OCI-LY1 (cell line): Measurements from ENCODE around the gene TBC1D16.

Source experiments
- H2AFZ ChIP-seq: fragments of 200-600 bp; sonication (generic), shearing (Covaris generic); 2 replicates; pipeline ENCODE4 v1.6.0; 2014; ENCODE audit warnings: antibody characterized with exemption, mild to moderate bottlenecking, low read length
- H3F3A ChIP-seq: fragments of 200-600 bp; sonication (generic), shearing (Covaris generic); 2 replicates; pipeline ENCODE4 v1.6.0; 2014; ENCODE audit warnings: mild to moderate bottlenecking, antibody characterized with exemption, low read length, moderate library complexity; ENCODE audit not compliant: insufficient read depth
- H3K27ac ChIP-seq: fragments of 200-600 bp; sonication (generic); 2 replicates; pipeline ENCODE4 v1.5.1; 2014; ENCODE audit warnings: low read length, mixed run types, mild to moderate bottlenecking, low read depth; ENCODE audit not compliant: poor library complexity, severe bottlenecking
- H3K27me3 ChIP-seq: fragments of 200-600 bp; sonication (generic); 2 replicates; pipeline ENCODE4 v1.6.0; 2014; ENCODE audit warnings: antibody characterized with exemption, mild to moderate bottlenecking, low read length, moderate library complexity; ENCODE audit not compliant: insufficient read depth
- H3K36me3 ChIP-seq: fragments of 200-600 bp; sonication (generic); 2 replicates; pipeline ENCODE4 v1.6.1; 2014; ENCODE audit warnings: mild to moderate bottlenecking, antibody characterized with exemption, low read length, moderate library complexity, mixed read lengths; ENCODE audit not compliant: insufficient read depth
- H3K4me1 ChIP-seq: fragments of 200-600 bp; sonication (generic); 2 replicates; pipeline ENCODE4 v1.5.1; 2014; ENCODE audit warnings: mild to moderate bottlenecking, low read length, moderate library complexity; ENCODE audit not compliant: insufficient read depth, severe bottlenecking
- H3K4me2 ChIP-seq: fragments of 200-600 bp; sonication (generic), shearing (Covaris generic); 2 replicates; pipeline ENCODE4 v1.6.1; 2014; ENCODE audit warnings: low read length
- H3K4me3 ChIP-seq: fragments of 200-600 bp; sonication (generic); 2 replicates; pipeline ENCODE4 v1.5.1; 2014; ENCODE audit warnings: low read length, low read depth, mild to moderate bottlenecking, mixed read lengths; ENCODE audit not compliant: poor library complexity, severe bottlenecking
- H3K79me2 ChIP-seq: fragments of 200-600 bp; shearing (Covaris generic); 2 replicates; pipeline ENCODE4 v1.6.1; 2016; ENCODE audit warnings: mixed run types, low read length, mixed read lengths; ENCODE audit not compliant: insufficient read depth
- H3K9ac ChIP-seq: fragments of 200-600 bp; sonication (generic), shearing (Covaris generic); 2 replicates; pipeline ENCODE4 v1.6.1; 2014; ENCODE audit warnings: mild to moderate bottlenecking, low read length, mixed read lengths
- H3K9me2 ChIP-seq: fragments of 200-600 bp; sonication (generic), shearing (Covaris generic); 2 replicates; pipeline ENCODE4 v1.6.1; 2014; ENCODE audit warnings: low read depth, mild to moderate bottlenecking, low read length, mixed read lengths
- H3K9me3 ChIP-seq: fragments of 200-600 bp; shearing (Covaris generic); 2 replicates; pipeline ENCODE4 v1.6.1; 2014; ENCODE audit warnings: low read length, mixed read lengths
- H4K20me1 ChIP-seq: fragments of 200-600 bp; sonication (generic), shearing (Covaris generic); 2 replicates; pipeline ENCODE4 v1.6.0; 2016; ENCODE audit warnings: mild to moderate bottlenecking, low read length; ENCODE audit not compliant: insufficient read depth
- EZH2 ChIP-seq: fragments of 200-600 bp; sonication (generic), shearing (Covaris generic); IDR thresholded peaks from 2 replicates; pipeline ENCODE4 v1.8.0; 2017; ENCODE audit warnings: borderline replicate concordance, mixed run types, mild to moderate bottlenecking, antibody characterized with exemption, low read length, moderate library complexity, mixed read lengths
- TF ChIP-seq, protein P1 (sequence below): fragments of 200-600 bp; sonication (generic), shearing (Covaris generic); IDR thresholded peaks from 2 replicates; pipeline ENCODE4 v1.5.1; 2017; ENCODE audit warnings: mild to moderate bottlenecking, antibody characterized with exemption, low read length, moderate library complexity, mixed read lengths

The TBC1D16 gene

DNA sequence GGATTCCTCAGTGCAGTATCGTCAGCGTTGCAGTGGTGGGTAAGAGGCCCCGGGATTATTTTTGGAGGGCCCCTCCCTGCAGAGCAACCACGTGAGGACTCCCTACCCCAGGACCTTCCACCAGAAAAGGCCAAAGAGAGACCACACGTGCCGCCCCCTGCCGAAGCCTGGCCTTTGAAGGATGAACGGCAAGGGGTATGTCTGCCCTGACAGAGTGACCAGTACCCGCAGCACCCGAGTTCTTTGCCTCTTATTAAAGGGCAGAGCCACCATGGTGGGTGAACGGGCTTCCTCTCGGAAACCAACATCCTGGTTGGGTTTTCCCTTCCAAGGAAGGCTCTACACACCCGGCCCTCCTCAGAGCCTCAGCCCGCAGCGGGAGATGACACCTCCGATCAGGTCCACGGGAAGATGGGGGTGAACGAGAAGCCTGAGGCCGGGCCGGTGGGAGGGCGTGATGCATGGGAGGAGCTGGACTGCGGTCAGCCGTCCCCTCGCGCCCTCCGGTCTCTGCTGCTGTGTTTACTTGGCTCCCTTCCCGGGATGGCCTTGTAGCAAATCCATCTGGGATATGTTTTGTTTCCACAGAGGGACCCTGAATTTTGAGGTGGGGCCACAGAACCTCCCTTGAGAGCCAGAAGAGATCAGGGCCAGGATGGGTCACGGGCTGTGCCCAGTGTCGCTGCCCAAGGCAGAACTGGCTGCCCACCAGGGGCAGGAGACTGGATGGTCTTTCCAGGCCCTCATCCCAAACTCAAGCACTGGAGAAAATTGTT lies 49.1 kb downstream of the TBC1D16 start:
- H3K4me3 ChIP-seq: no peak overlapping the region

DNA sequence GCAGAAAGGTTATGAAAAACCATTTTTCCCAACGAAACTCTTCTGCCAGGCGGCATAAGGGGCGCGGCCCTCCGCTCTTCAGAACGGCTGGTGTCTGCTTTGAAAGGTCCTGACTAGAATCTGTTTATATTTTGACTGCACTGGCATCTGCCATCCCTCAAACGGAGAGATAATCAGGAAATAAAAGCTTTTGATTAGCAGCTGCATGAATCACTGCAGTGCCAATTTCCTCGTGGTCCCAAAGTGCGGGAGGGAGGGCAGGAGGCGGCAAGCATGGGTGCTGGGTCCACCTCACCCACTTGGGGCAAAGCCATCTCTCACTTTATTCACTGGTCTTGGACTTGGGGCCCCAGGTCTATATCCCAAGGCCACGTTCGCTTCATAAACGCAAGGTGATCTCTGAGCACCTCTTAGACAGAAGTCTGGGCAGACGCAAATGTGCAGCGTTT lies 49.7 kb downstream of the TBC1D16 start:
- Histone ChIP-seq H3K27me3 (no peaks in the 10 kb centered on the region), H3K9me2 (no peaks in the 10 kb centered on the region), H3F3A (no peaks in the 10 kb centered on the region), H3K9me3 (no peaks in the 10 kb centered on the region), H3K4me3 (no peak overlapping the region), H4K20me1 (no peaks in the 10 kb centered on the region), H2AFZ (no peak overlapping the region), H3K4me2 (no peak overlapping the region), H3K27ac (no peak overlapping the region), H3K4me1 (no peaks in the 10 kb centered on the region), H3K79me2 (no peaks in the 10 kb centered on the region), H3K9ac (no peak overlapping the region), H3K36me3 (no peaks in the 10 kb centered on the region)
- TF ChIP-seq EZH2: no peak
- TF ChIP-seq, protein P1, sequence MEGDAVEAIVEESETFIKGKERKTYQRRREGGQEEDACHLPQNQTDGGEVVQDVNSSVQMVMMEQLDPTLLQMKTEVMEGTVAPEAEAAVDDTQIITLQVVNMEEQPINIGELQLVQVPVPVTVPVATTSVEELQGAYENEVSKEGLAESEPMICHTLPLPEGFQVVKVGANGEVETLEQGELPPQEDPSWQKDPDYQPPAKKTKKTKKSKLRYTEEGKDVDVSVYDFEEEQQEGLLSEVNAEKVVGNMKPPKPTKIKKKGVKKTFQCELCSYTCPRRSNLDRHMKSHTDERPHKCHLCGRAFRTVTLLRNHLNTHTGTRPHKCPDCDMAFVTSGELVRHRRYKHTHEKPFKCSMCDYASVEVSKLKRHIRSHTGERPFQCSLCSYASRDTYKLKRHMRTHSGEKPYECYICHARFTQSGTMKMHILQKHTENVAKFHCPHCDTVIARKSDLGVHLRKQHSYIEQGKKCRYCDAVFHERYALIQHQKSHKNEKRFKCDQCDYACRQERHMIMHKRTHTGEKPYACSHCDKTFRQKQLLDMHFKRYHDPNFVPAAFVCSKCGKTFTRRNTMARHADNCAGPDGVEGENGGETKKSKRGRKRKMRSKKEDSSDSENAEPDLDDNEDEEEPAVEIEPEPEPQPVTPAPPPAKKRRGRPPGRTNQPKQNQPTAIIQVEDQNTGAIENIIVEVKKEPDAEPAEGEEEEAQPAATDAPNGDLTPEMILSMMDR: no peak

More for the DNA sequence above, 49.1 kb downstream of the TBC1D16 start:
- H3K4me2 ChIP-seq: no peak overlapping the region
- no peaks in the 10 kb centered on the region for H3K27me3 ChIP-seq
- H3K27ac ChIP-seq: no peak overlapping the region
- H3K4me1 ChIP-seq: no peaks in the 10 kb centered on the region
- H2AFZ ChIP-seq: no peak overlapping the region
- no peaks in the 10 kb centered on the region for H3K9me3 ChIP-seq
- no peaks in the 10 kb centered on the region for H3K79me2 ChIP-seq
- no peaks in the 10 kb centered on the region for H4K20me1 ChIP-seq
- no peaks in the 10 kb centered on the region for H3F3A ChIP-seq
- H3K9me2 ChIP-seq: no peaks in the 10 kb centered on the region
- H3K36me3 ChIP-seq: no peaks in the 10 kb centered on the region
- no peak overlapping the region for H3K9ac ChIP-seq
- no peak for TF ChIP-seq EZH2
- TF ChIP-seq, protein P1: no peak

DNA sequence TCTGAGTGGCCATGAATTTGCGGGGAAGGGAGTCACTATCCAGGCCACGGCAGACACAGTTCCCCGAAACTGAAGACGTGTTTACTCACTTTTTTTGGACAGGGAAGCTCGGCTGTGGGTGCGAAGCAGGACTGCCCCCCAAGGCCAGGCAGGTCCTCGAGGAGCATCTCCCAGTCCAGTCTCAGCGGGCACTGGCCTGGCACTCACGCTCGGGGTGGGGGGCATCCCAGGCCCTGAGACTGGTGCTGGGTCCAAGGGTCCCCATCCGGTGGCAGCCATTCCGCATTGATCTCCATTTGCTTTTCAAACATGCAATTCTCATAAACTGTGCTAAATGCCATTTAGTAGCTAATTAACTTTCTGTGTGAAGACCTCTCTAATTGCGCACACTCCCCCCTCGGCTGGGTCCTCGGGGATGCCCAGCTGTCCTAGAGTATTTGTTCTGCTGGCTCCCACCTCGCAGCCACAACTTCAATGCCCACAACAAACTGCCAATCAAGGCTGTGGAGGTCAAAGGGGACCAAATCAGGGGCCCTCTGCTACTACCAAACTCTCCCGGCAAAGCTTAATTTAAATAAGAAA lies 50.2 kb downstream of the TBC1D16 start:
- no peak overlapping the region for H3K4me3 ChIP-seq
- TF ChIP-seq, protein P1: no peak
- no peak for TF ChIP-seq EZH2
- no peak overlapping the region for H3K9ac ChIP-seq
- H3K9me2 ChIP-seq: no peaks in the 10 kb centered on the region
- H4K20me1 ChIP-seq: no peaks in the 10 kb centered on the region
- no peak overlapping the region for H3K27ac ChIP-seq
- no peaks in the 10 kb centered on the region for H3K9me3 ChIP-seq
- no peaks in the 10 kb centered on the region for H3F3A ChIP-seq
- no peaks in the 10 kb centered on the region for H3K4me1 ChIP-seq
- H3K27me3 ChIP-seq: no peaks in the 10 kb centered on the region
- H3K79me2 ChIP-seq: no peaks in the 10 kb centered on the region
- H3K4me2 ChIP-seq: no peak overlapping the region
- no peaks in the 10 kb centered on the region for H3K36me3 ChIP-seq
- no peak overlapping the region for H2AFZ ChIP-seq
